Neural progenitor cell (in vitro differentiated cells): ENCODE results near the gene COPS9.

Experiments used
- EZH2 ChIP-seq: fragments of 200-600 bp; sonication (generic); IDR thresholded peaks from 2 replicates; pipeline ENCODE4 v1.6.1; 2017; ENCODE audit warnings: antibody characterized with exemption, mild to moderate bottlenecking, moderate library complexity
- EZH2phosphoT487 ChIP-seq: fragments of 200-600 bp; sonication (generic); IDR thresholded peaks from 2 replicates; pipeline ENCODE4 v1.6.1; 2017; ENCODE audit warnings: antibody characterized with exemption
- TF ChIP-seq, protein P1 (sequence below): fragments of 200-600 bp; sonication (generic); IDR thresholded peaks from 2 replicates; pipeline ENCODE4 v1.5.1; 2017; ENCODE audit warnings: antibody characterized with exemption, mild to moderate bottlenecking

DNA sequence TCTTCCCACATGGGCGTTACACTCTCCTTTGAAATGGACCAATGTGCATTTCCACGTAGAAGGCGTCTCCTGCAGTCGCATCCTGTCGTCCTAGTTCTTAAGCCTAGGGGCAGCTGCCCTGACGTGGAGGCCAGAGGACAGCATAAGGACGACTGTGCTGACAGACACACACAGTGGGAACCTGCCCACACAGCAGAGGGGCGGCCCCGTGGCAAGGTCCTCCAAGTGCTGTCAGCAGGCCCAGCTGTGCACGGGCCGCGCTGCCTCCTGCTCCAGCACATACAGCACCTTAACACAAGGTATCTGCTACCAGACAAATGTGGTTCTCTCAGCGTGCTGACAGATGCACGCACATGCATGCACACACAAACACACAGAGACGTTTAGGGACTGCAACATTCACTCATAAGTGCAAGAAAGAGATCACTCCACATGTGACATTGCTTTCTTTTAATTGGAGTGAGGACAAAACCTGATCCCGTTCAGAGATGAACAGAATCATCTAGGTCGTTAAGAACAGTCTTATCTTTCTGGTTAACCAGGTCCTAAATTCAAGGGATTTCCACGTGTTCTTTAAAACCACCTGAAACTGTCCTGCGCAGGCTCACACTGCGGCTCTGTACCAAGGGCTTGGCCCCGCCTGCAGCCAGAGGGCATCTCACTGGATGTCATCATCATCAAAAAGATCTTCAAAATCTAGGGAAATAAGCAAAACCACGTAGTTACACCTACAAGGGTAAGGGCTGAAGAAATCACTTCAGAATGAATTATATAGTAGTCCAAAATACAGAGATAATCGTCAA is 5.5 kb downstream of the COPS9 start:
- TF ChIP-seq, protein P1, sequence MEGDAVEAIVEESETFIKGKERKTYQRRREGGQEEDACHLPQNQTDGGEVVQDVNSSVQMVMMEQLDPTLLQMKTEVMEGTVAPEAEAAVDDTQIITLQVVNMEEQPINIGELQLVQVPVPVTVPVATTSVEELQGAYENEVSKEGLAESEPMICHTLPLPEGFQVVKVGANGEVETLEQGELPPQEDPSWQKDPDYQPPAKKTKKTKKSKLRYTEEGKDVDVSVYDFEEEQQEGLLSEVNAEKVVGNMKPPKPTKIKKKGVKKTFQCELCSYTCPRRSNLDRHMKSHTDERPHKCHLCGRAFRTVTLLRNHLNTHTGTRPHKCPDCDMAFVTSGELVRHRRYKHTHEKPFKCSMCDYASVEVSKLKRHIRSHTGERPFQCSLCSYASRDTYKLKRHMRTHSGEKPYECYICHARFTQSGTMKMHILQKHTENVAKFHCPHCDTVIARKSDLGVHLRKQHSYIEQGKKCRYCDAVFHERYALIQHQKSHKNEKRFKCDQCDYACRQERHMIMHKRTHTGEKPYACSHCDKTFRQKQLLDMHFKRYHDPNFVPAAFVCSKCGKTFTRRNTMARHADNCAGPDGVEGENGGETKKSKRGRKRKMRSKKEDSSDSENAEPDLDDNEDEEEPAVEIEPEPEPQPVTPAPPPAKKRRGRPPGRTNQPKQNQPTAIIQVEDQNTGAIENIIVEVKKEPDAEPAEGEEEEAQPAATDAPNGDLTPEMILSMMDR, result no peak
- TF ChIP-seq EZH2 (no peak), EZH2phosphoT487 (no peak)
